HEK293 (cell line): Measurements from ENCODE around the gene CRIM1.

Source experiments
- CTCF ChIA-PET: fragments of 350-600 bp; formaldehyde crosslinking; extraction: SDS; loops from one replicate; lab custom pipeline; 2021; ENCODE audit warnings: antibody characterized with exemption; lab: Yijun Ruan, JAX
- POLR2A ChIA-PET: fragments of 300-600 bp; formaldehyde crosslinking; extraction: SDS; loops from one replicate; lab custom pipeline; 2020; ENCODE audit warnings: antibody characterized with exemption, inconsistent platforms; lab: Yijun Ruan, JAX
- H3K27ac ChIP-seq: fragments of 200-500 bp; sonication (Bioruptor generic); 2 replicates; pipeline ENCODE4 v1.5.1; 2014; ENCODE audit warnings: low read depth, low read length, control low read depth, inconsistent platforms; ENCODE audit errors: extremely low read depth
- H3K36me3 ChIP-seq, 2 experiments: fragments of 200-500 bp in 1 of 2; sonication (Bioruptor generic) in 1 of 2; 1 replicate in 1 of 2; 2 replicates in 1 of 2; pipeline ENCODE4 v1.5.1; 2014 to 2017; ENCODE audit warnings: inconsistent platforms in 2 of 2, low read length in 2 of 2; ENCODE audit not compliant: control insufficient read depth in 2 of 2, insufficient read depth in 1 of 2
- H3K4me1 ChIP-seq: fragments of 200-500 bp; sonication (Bioruptor generic); 2 replicates; pipeline ENCODE4 v1.5.1; 2014; ENCODE audit warnings: mild to moderate bottlenecking, low read length, inconsistent platforms; ENCODE audit not compliant: control insufficient read depth, insufficient read depth
- H3K4me3 ChIP-seq: 2 replicates; pipeline ENCODE4 v1.5.1; 2011; ENCODE audit warnings: low read depth, mild to moderate bottlenecking, control low read depth, low read length, moderate library complexity
- H3K9me3 ChIP-seq: fragments of 200-500 bp; sonication (Bioruptor generic); 2 replicates; pipeline ENCODE4 v1.5.1; 2014; ENCODE audit warnings: low read depth, low read length, inconsistent platforms; ENCODE audit not compliant: control insufficient read depth, insufficient read depth
- GLIS1 ChIP-seq: fragments of 450-650 bp; formaldehyde crosslinking; IDR thresholded peaks from 2 replicates; pipeline ENCODE4 v1.5.1; 2016; ENCODE audit warnings: missing biosample characterization, missing genetic modification characterization
- GLIS2 ChIP-seq: fragments of 450-650 bp; formaldehyde crosslinking; IDR thresholded peaks from 2 replicates; pipeline ENCODE4 v1.5.1; 2016; ENCODE audit warnings: missing biosample characterization, missing genetic modification characterization
- MZF1 ChIP-seq: fragments of 450-650 bp; formaldehyde crosslinking; IDR thresholded peaks from 2 replicates; pipeline ENCODE4 v1.5.1; 2017; ENCODE audit warnings: missing biosample characterization, missing genetic modification characterization, borderline replicate concordance
- TRIM28 ChIP-seq: IDR thresholded peaks from 2 replicates; pipeline ENCODE4 v1.6.1; 2011; ENCODE audit warnings: low read length, control low read depth, borderline replicate concordance
- ZFHX2 ChIP-seq: fragments of 450-650 bp; formaldehyde crosslinking; conservative IDR thresholded peaks from 2 replicates; pipeline ENCODE4 v1.5.1; 2016; ENCODE audit warnings: missing biosample characterization, missing genetic modification characterization
- ZFP37 ChIP-seq: fragments of 450-650 bp; formaldehyde crosslinking; IDR thresholded peaks from 2 replicates; pipeline ENCODE4 v1.5.1; 2016; ENCODE audit warnings: missing biosample characterization, missing genetic modification characterization
- ZIC2 ChIP-seq: fragments of 450-650 bp; formaldehyde crosslinking; IDR thresholded peaks from 2 replicates; pipeline ENCODE4 v1.5.1; 2016; ENCODE audit warnings: missing biosample characterization, missing genetic modification characterization
- ZNF202 ChIP-seq: fragments of 450-650 bp; formaldehyde crosslinking; IDR thresholded peaks from 2 replicates; pipeline ENCODE4 v1.5.1; 2016; ENCODE audit warnings: missing biosample characterization, missing genetic modification characterization, borderline replicate concordance
- ZNF354C ChIP-seq: fragments of 450-650 bp; formaldehyde crosslinking; IDR thresholded peaks from 2 replicates; pipeline ENCODE4 v1.5.1; 2016; ENCODE audit warnings: missing biosample characterization, missing genetic modification characterization, low read depth, borderline replicate concordance
- ZNF366 ChIP-seq: fragments of 450-650 bp; formaldehyde crosslinking; conservative IDR thresholded peaks from 2 replicates; pipeline ENCODE4 v1.5.1; 2016; ENCODE audit warnings: missing biosample characterization, missing genetic modification characterization
- ZNF37A ChIP-seq: fragments of 450-650 bp; IDR thresholded peaks from 2 replicates; pipeline ENCODE4 v1.5.1; 2018; ENCODE audit warnings: missing biosample characterization, missing genetic modification characterization
- ZNF426 ChIP-seq: fragments of 450-650 bp; formaldehyde crosslinking; IDR thresholded peaks from 2 replicates; pipeline ENCODE4 v1.5.1; 2017; ENCODE audit warnings: missing biosample characterization, missing genetic modification characterization, mild to moderate bottlenecking, inconsistent platforms, moderate library complexity
- ZNF473 ChIP-seq: fragments of 450-650 bp; formaldehyde crosslinking; IDR thresholded peaks from 2 replicates; pipeline ENCODE4 v1.5.1; 2017; ENCODE audit warnings: missing biosample characterization, missing genetic modification characterization
- ZNF549 ChIP-seq: fragments of 450-650 bp; IDR thresholded peaks from 2 replicates; pipeline ENCODE4 v1.5.1; 2018; ENCODE audit warnings: missing biosample characterization, missing genetic modification characterization, mild to moderate bottlenecking, inconsistent platforms, moderate library complexity
- ZNF558 ChIP-seq: fragments of 450-650 bp; formaldehyde crosslinking; IDR thresholded peaks from 2 replicates; pipeline ENCODE4 v1.5.1; 2016; ENCODE audit warnings: missing biosample characterization, missing genetic modification characterization
- ZNF560 ChIP-seq: fragments of 450-650 bp; formaldehyde crosslinking; IDR thresholded peaks from 2 replicates; pipeline ENCODE4 v1.5.1; 2017; ENCODE audit warnings: missing biosample characterization, missing genetic modification characterization, borderline replicate concordance
- ZSCAN18 ChIP-seq: fragments of 450-650 bp; formaldehyde crosslinking; IDR thresholded peaks from 2 replicates; pipeline ENCODE4 v1.5.1; 2016; ENCODE audit warnings: missing biosample characterization, missing genetic modification characterization
- TF ChIP-seq, protein P1 (sequence below): fragments of 450-650 bp; formaldehyde crosslinking; IDR thresholded peaks from 2 replicates; pipeline ENCODE4 v1.5.1; 2016; ENCODE audit warnings: missing biosample characterization, missing genetic modification characterization
- TF ChIP-seq, protein P2 (sequence below): fragments of 450-650 bp; formaldehyde crosslinking; IDR thresholded peaks from 2 replicates; pipeline ENCODE4 v1.5.1; 2016; ENCODE audit warnings: missing biosample characterization, missing genetic modification characterization

CRIM1 gene

DNA sequence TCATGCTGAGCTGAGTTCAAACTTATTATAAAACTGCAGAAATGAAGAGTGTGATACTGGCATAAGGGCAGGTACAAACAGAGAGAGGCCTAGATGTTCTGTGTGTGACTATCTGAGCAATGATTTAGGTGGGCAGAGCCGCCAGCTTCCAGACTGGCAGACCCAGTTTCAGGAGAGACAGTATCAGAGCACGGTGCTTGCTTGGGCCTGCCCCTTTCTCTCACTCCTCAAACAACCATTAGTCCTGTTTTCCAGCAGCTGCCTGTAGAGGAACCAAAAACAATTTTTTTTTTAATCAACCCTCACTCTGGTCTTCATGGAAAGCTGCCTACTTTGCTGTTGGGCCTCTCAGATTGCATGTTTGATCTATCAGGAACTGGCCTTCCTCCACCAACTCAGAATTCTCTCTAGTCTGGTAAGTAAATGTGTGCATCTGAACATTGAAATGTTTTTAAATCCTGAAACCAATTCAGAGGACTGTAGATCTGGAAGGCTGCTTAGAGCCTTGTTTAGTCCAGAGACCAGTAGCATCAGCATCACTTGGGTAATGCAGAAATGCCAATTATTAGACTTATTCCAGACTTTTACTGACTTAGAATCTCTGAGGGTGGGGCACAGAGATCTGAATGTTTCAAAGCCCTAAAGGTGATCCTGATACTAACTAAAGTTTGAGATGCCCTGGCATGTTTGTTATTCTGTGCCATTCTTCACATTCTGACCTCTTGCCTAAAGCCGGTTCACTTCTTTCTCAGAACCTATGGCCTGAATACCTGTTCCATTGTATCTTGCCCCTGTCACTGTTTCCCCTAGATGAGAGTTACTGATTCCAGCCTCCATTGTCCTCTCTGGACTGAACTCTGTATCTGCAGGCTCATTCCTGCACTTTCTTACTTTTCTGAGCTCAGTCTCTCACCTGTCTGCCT, 24.8 kb upstream of the CRIM1 start (continued):
- TF ChIP-seq, protein P1, sequence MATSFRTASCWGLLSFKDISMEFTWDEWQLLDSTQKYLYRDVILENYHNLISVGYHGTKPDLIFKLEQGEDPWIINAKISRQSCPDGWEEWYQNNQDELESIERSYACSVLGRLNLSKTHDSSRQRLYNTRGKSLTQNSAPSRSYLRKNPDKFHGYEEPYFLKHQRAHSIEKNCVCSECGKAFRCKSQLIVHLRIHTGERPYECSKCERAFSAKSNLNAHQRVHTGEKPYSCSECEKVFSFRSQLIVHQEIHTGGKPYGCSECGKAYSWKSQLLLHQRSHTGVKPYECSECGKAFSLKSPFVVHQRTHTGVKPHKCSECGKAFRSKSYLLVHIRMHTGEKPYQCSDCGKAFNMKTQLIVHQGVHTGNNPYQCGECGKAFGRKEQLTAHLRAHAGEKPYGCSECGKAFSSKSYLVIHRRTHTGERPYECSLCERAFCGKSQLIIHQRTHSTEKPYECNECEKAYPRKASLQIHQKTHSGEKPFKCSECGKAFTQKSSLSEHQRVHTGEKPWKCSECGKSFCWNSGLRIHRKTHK (tag by site-specific recombination), result no peak
- TF ChIP-seq ZNF549 (tag by site-specific recombination), result no peak

DNA sequence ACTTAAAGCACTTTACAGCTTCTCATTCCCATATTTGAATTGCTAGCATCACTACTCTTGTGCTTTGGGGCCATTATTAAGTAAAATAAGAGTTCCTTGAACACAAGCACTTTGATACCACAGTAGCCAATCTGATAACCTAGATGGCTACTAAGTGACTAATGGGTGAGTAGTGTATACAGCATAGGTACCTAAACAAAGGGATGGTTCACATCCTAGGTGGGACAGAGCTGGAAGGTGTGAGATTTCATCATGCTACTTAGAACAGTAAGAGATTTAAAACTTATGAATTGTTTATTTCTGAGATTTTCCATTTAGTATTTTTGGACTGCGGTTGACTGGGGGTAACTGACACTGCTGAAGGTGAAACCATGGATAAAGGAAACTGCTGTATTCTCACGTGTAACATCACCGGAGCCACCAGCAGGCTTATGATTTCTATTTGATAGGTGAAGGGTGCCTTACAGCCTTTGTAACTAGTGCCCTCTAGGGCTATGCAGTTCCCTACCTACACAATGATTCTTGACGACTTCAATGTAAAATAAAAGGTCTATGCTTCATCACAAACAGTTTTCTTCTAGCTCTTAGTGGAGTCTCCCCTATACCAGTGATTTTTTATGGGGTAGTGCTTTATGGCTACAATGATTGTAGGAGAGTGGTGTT, 22.1 kb upstream of the CRIM1 start:
- H3K4me3 ChIP-seq, result no peak overlapping the region
- ChIA-PET POLR2A (no interaction called here), CTCF (interaction anchor here (0.6 to 1.3 kb wide), 2 partner anchors 280 to 331 kb away, joined by 3 to 6 read pairs; no protein-coding TSS in a partner anchor)
- no peak for TF ChIP-seq TRIM28
- TF ChIP-seq MZF1 (tag by site-specific recombination), result no peak
- no peak for TF ChIP-seq ZFP37 (tag by site-specific recombination)
- TF ChIP-seq ZNF202 (tag by site-specific recombination), result no peak
- TF ChIP-seq ZNF473, result no peak
- TF ChIP-seq ZIC2 (tag by site-specific recombination), result no peak
- no peak for TF ChIP-seq ZNF560 (tag by site-specific recombination)
- no peak for TF ChIP-seq ZNF354C (tag by site-specific recombination)
- no peak for TF ChIP-seq ZNF426 (tag by site-specific recombination)
- no peak for TF ChIP-seq ZFHX2 (tag by site-specific recombination)
- no peak for TF ChIP-seq ZSCAN18 (tag by site-specific recombination)
- TF ChIP-seq ZNF558 (tag by site-specific recombination), result no peak
- no peak for TF ChIP-seq GLIS2 (tag by site-specific recombination)
- no peak overlapping the region for H3K27ac ChIP-seq
- no peaks in the 10 kb centered on the region for H3K9me3 ChIP-seq
- no peaks in the 10 kb centered on the region for H3K36me3 ChIP-seq
- no peaks in the 10 kb centered on the region for H3K4me1 ChIP-seq

DNA sequence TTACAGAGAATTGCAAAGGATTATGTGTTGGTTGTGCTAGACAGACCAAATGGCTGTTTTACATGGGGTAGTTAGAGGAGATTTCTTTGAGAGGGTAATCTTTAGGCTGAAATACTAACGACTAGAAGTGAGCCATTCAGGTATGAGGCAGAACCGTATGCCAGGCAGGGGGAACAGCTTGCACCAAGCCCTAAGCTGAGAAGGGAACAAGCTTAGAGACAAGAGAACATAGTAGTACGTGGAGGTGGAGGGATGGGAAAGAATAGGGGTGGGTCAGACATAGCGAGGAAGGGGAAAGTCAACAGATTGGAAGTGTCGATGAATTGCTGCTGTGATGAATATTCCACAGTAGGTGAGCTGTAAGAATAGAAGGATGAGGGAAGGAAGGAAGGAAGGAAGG, 20.0 kb upstream of the CRIM1 start:
- no peak for TF ChIP-seq GLIS1
- no peak for TF ChIP-seq ZNF37A (tag by site-specific recombination)
- TF ChIP-seq ZNF366 (tag by site-specific recombination), result 0 out of 2 replicates have a peak, but pooled peaks have one; percentile 32
- TF ChIP-seq, protein P2, sequence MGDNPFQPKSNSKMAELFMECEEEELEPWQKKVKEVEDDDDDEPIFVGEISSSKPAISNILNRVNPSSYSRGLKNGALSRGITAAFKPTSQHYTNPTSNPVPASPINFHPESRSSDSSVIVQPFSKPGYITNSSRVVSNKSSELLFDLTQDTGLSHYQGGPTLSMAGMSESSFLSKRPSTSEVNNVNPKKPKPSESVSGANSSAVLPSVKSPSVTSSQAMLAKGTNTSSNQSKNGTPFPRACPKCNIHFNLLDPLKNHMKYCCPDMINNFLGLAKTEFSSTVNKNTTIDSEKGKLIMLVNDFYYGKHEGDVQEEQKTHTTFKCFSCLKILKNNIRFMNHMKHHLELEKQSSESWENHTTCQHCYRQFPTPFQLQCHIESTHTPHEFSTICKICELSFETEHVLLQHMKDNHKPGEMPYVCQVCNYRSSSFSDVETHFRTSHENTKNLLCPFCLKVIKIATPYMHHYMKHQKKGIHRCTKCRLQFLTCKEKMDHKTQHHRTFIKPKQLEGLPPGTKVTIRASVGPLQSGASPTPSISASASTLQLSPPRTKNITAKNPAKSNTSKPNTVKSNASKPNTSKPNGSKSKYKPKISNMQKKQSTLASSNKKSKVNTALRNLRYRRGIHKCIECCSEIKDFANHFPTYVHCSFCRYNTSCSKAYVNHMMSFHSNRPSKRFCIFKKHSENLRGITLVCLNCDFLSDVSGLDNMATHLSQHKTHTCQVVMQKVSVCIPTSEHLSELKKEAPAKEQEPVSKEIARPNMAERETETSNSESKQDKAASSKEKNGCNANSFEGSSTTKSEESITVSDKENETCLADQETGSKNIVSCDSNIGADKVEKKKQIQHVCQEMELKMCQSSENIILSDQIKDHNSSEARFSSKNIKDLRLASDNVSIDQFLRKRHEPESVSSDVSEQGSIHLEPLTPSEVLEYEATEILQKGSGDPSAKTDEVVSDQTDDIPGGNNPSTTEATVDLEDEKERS (tag by site-specific recombination), result no peak
- Histone ChIP-seq H3K4me3 (no peak overlapping the region), H3K9me3 (no peaks in the 10 kb centered on the region), H3K4me1 (no peaks in the 10 kb centered on the region), H3K27ac (no peak overlapping the region), H3K36me3 (no peaks in the 10 kb centered on the region)
- CTCF ChIA-PET, result interaction anchor here (1.0 to 1.9 kb wide), 2 partner anchors 14 to 329 kb away, joined by 3 to 6 read pairs; no protein-coding TSS in a partner anchor
- POLR2A ChIA-PET, result interaction anchor here (0.6 kb wide), 1 partner anchor 68 kb away, joined by 5 read pairs; no protein-coding TSS in a partner anchor
